ENCODE data around the gene APEH. TPM values are rescaled to one million over a fixed set of nuclear protein-coding genes. Genes with fewer than 3 reads are reported as not detected.

The APEH gene
- total RNA-seq, 2 donors from 2014 or later: 57.6 to 108 TPM

- Histone ChIP-seq H3K9me3 (no peaks in the 10 kb centered on the region), H3K27ac (no peak overlapping the region), H3K36me3 (no peaks in the 10 kb centered on the region), H3K4me3 (no peak overlapping the region), H3K27me3 (replicated peaks; ENCODE audit: insufficient read depth) (no peaks in the 10 kb centered on the region), H3K4me1 (ENCODE audit: control insufficient read depth in 1 of 2, low read depth in 2 of 2) (peaks cover 0 to 13% of the 10 kb centered on the region in 2 donors)
- ATAC-seq (ENCODE audit: insufficient number of reproducible peaks, low FRiP score, low read depth) (no peak), DNase-seq (ENCODE audit: low spot score) (no peak)
- no peak for TF ChIP-seq CTCF (IDR thresholded peaks at IDR 0.05)
These were observed 31.4 kb upstream of the APEH start for GRCh38 chr3:49642708-49643145.

- Histone ChIP-seq H3K27ac (no peak overlapping the region), H3K4me3 (no peak overlapping the region), H3K4me1 (ENCODE audit: control insufficient read depth in 1 of 2, low read depth in 2 of 2) (peaks cover 5 to 9% of the 10 kb centered on the region in 2 donors), H3K9me3 (no peaks in the 10 kb centered on the region), H3K27me3 (replicated peaks; ENCODE audit: insufficient read depth) (no peaks in the 10 kb centered on the region), H3K36me3 (no peaks in the 10 kb centered on the region)
- no peak for DNase-seq (ENCODE audit: low spot score)
- no peak for TF ChIP-seq CTCF (IDR thresholded peaks at IDR 0.05)
- ATAC-seq (ENCODE audit: insufficient number of reproducible peaks, low FRiP score, low read depth): no peak
These were observed 29.5 kb upstream of the APEH start for GRCh38 chr3:49644684-49645083.

- no peak for ATAC-seq (ENCODE audit: insufficient number of reproducible peaks, low FRiP score, low read depth)
- peaks cover 5 to 9% of the 10 kb centered on the region in 2 donors for H3K4me1 ChIP-seq (ENCODE audit: control insufficient read depth in 1 of 2, low read depth in 2 of 2)
- H3K4me3 ChIP-seq: no peak overlapping the region
- no peak for TF ChIP-seq CTCF (IDR thresholded peaks at IDR 0.05)
- H3K27ac ChIP-seq: no peak overlapping the region
- DNase-seq (ENCODE audit: low spot score): no peak
- no peaks in the 10 kb centered on the region for H3K9me3 ChIP-seq
- H3K27me3 ChIP-seq (replicated peaks; ENCODE audit: insufficient read depth): no peaks in the 10 kb centered on the region
- H3K36me3 ChIP-seq: no peaks in the 10 kb centered on the region
These were observed 27.9 kb upstream of the APEH start for GRCh38 chr3:49646236-49646635.

- TF ChIP-seq CTCF (IDR thresholded peaks at IDR 0.05): no peak
- Histone ChIP-seq H3K27ac (no peak overlapping the region), H3K27me3 (replicated peaks; ENCODE audit: insufficient read depth) (no peaks in the 10 kb centered on the region), H3K9me3 (no peaks in the 10 kb centered on the region), H3K36me3 (no peaks in the 10 kb centered on the region), H3K4me3 (no peak overlapping the region), H3K4me1 (ENCODE audit: control insufficient read depth in 1 of 2, low read depth in 2 of 2) (peaks cover 5 to 9% of the 10 kb centered on the region in 2 donors)
- ATAC-seq (ENCODE audit: insufficient number of reproducible peaks, low FRiP score, low read depth): no peak
- DNase-seq (ENCODE audit: low spot score): no peak
These were observed 26.4 kb upstream of the APEH start for GRCh38 chr3:49647741-49648140.

GRCh38 chr3:49648354-49649019 is 25.7 kb upstream of the APEH start:
- Histone ChIP-seq H3K36me3 (no peaks in the 10 kb centered on the region), H3K27me3 (replicated peaks; ENCODE audit: insufficient read depth) (no peaks in the 10 kb centered on the region)

More at GRCh38 chr3:49648354-49649019, 25.7 kb upstream of the APEH start:
- H3K9me3 ChIP-seq: no peaks in the 10 kb centered on the region
- DNase-seq (ENCODE audit: low spot score) (no peak), ATAC-seq (ENCODE audit: insufficient number of reproducible peaks, low FRiP score, low read depth) (no peak)
- H3K27ac ChIP-seq: no peak overlapping the region
- H3K4me1 ChIP-seq (ENCODE audit: control insufficient read depth in 1 of 2, low read depth in 2 of 2): peaks cover 5 to 9% of the 10 kb centered on the region in 2 donors
- no peak overlapping the region for H3K4me3 ChIP-seq
- TF ChIP-seq CTCF (IDR thresholded peaks at IDR 0.05): no peak
